Stimulated activated CD8-positive, alpha-beta memory T cell treated with anti-CD3 and anti-CD28 coated beads, Interleukin-12 subunit alpha, Interleukin-12 subunit beta, amount 100 ng/mL, for 1 hour (primary cell): ENCODE results near the gene NOP58.
A peak's percentile ranks its signal among the peaks of the same experiment; 100 is the strongest.
"Not testable (repeated sequence)": the region's sequence is repeated elsewhere in the genome, so short reads cannot be mapped to it uniquely, and the experiment has no call there.

Experiments
- DNase-seq: peaks from one replicate; pipeline ENCODE4 v3.0.0-alpha.2; 2020; ENCODE audit warnings: low read depth

The NOP58 gene

GRCh38 chr2:202265467-202266277, at the start of gene NOP58:
Gene NOP58, plus strand, starts transcription at chr2:202265763. Its CDS starts 179 bp downstream, at chr2:202265942.
- peak; percentile 80 for DNase-seq

GRCh38 chr2:202221873-202222272, 43.7 kb upstream of the NOP58 start:
- DNase-seq = no peak

- DNase-seq = peak; percentile 1
These were observed 27.8 kb upstream of the NOP58 start for GRCh38 chr2:202237787-202238233.

GRCh38 chr2:202238234-202239197, 27.0 kb upstream of the NOP58 start, which contains the start of gene SUMO1:
Gene SUMO1, minus strand, starts transcription at chr2:202238597. Its CDS starts 146 bp downstream, at chr2:202238451.
- peak; percentile 85 for DNase-seq

GRCh38 chr2:202247710-202248109, 17.9 kb upstream of the NOP58 start:
- not testable (repeated sequence) for DNase-seq

- no peak for DNase-seq
These were observed 15.9 kb upstream of the NOP58 start for GRCh38 chr2:202249521-202250253.

- no peak for DNase-seq
These were observed 14.1 kb upstream of the NOP58 start for GRCh38 chr2:202251494-202251893.

GRCh38 chr2:202261531-202261930, 4.0 kb upstream of the NOP58 start:
- DNase-seq = no peak

- DNase-seq = no peak
These were observed 1.9 kb downstream of the NOP58 start for GRCh38 chr2:202267495-202267894.

GRCh38 chr2:202269585-202269984, 4.0 kb downstream of the NOP58 start:
- DNase-seq = no peak

- no peak for DNase-seq
These were observed 4.9 kb downstream of the NOP58 start for GRCh38 chr2:202270487-202270886.

- DNase-seq = not testable (repeated sequence)
These were observed 10.6 kb downstream of the NOP58 start for GRCh38 chr2:202276078-202276720.

- no peak for DNase-seq
These were observed 12.6 kb downstream of the NOP58 start for GRCh38 chr2:202278036-202278760.

GRCh38 chr2:202278944-202279343, 13.4 kb downstream of the NOP58 start:
- no peak for DNase-seq

- DNase-seq = no peak
These were observed 21.0 kb downstream of the NOP58 start for GRCh38 chr2:202286595-202286994.

GRCh38 chr2:202289394-202290204, 24.0 kb downstream of the NOP58 start:
- no peak for DNase-seq

- DNase-seq = no peak
These were observed 24.8 kb downstream of the NOP58 start for GRCh38 chr2:202290316-202290715.

- DNase-seq = no peak
These were observed 25.4 kb downstream of the NOP58 start for GRCh38 chr2:202290970-202291369.

GRCh38 chr2:202299712-202300111, 34.1 kb downstream of the NOP58 start:
- no peak for DNase-seq

GRCh38 chr2:202306034-202306433, 40.5 kb downstream of the NOP58 start:
- no peak for DNase-seq
